Astrocyte (in vitro differentiated cells and primary cell): ENCODE results near the gene HLA-G. TPM values are rescaled to one million over a fixed set of nuclear protein-coding genes. Genes with fewer than 3 reads are reported as not detected.
A peak's percentile ranks its signal among the peaks of the same experiment; 100 is the strongest.

Experiments
- DNase-seq: peaks from one replicate; pipeline ENCODE4 v3.0.0-alpha.2; 2010; ENCODE audit warnings: low read depth
- FAIRE-seq: peaks from 2 replicates; lab custom pipeline; 2011; peaks lifted over from hg19 to GRCh38; lab: Jason Lieb, UNC
- H2AFZ ChIP-seq: 2 replicates; pipeline ENCODE4 v1.6.0; 2012; ENCODE audit warnings: low read depth, low read length, inconsistent platforms
- H3K27ac ChIP-seq: 2 replicates; pipeline ENCODE4 v1.5.1; 2011; ENCODE audit warnings: low read depth, low read length, inconsistent platforms
- H3K27me3 ChIP-seq: 2 replicates; pipeline ENCODE4 v1.6.0; 2011; ENCODE audit warnings: low read length, inconsistent platforms; ENCODE audit not compliant: insufficient read depth
- H3K36me3 ChIP-seq: 2 replicates; pipeline ENCODE4 v1.5.1; 2011; ENCODE audit warnings: low read length, inconsistent platforms; ENCODE audit not compliant: insufficient read depth
- H3K4me1 ChIP-seq: 2 replicates; pipeline ENCODE4 v1.5.1; 2011; ENCODE audit warnings: low read length, inconsistent platforms; ENCODE audit not compliant: insufficient read depth
- H3K4me2 ChIP-seq: 2 replicates; pipeline ENCODE4 v1.6.0; 2012; ENCODE audit warnings: low read length, inconsistent platforms
- H3K4me3 ChIP-seq: 2 replicates; pipeline ENCODE4 v1.5.1; 2011; ENCODE audit warnings: low read depth, mild to moderate bottlenecking, low read length, inconsistent platforms; ENCODE audit not compliant: insufficient read depth
- H3K79me2 ChIP-seq: 2 replicates; pipeline ENCODE4 v1.6.0; 2012; ENCODE audit warnings: mild to moderate bottlenecking, low read length, inconsistent platforms; ENCODE audit not compliant: insufficient read depth
- H3K9ac ChIP-seq: 2 replicates; pipeline ENCODE4 v1.6.0; 2012; ENCODE audit warnings: mild to moderate bottlenecking, low read length, inconsistent platforms
- H3K9me3 ChIP-seq: 2 replicates; pipeline ENCODE4 v1.5.1; 2012; ENCODE audit warnings: low read depth, mild to moderate bottlenecking, low read length, inconsistent platforms; ENCODE audit not compliant: insufficient read depth
- H4K20me1 ChIP-seq: 2 replicates; pipeline ENCODE4 v1.6.0; 2012; ENCODE audit warnings: low read length, inconsistent platforms; ENCODE audit not compliant: insufficient read depth
- H3K27ac Mint-ChIP-seq: one replicate; pipeline ENCODE4 v1.8.0; 2021; ENCODE audit warnings: mild to moderate bottlenecking, mixed read lengths; ENCODE audit not compliant: unreplicated experiment
- H3K27me3 Mint-ChIP-seq: one replicate; pipeline ENCODE4 v1.8.0; 2021; ENCODE audit warnings: low read depth, mixed read lengths; ENCODE audit not compliant: unreplicated experiment
- H3K36me3 Mint-ChIP-seq: one replicate; pipeline ENCODE4 v1.8.0; 2021; ENCODE audit warnings: low read depth, mixed read lengths; ENCODE audit not compliant: unreplicated experiment
- H3K4me1 Mint-ChIP-seq: one replicate; pipeline ENCODE4 v1.8.0; 2021; ENCODE audit warnings: low read depth, mixed read lengths; ENCODE audit not compliant: unreplicated experiment
- H3K4me3 Mint-ChIP-seq: one replicate; pipeline ENCODE4 v1.8.0; 2021; ENCODE audit warnings: mild to moderate bottlenecking, moderate library complexity, mixed read lengths; ENCODE audit not compliant: unreplicated experiment
- H3K9me3 Mint-ChIP-seq: one replicate; pipeline ENCODE4 v1.8.0; 2021; ENCODE audit warnings: mild to moderate bottlenecking, mixed read lengths; ENCODE audit not compliant: unreplicated experiment
- CTCF ChIP-seq: IDR thresholded peaks from 2 replicates; pipeline ENCODE4 v1.5.1; 2011; ENCODE audit warnings: low read depth, mild to moderate bottlenecking, inconsistent platforms, low read length, moderate library complexity; ENCODE audit not compliant: insufficient read depth
- EZH2 ChIP-seq: IDR thresholded peaks from 2 replicates; pipeline ENCODE4 v1.6.1; 2012; ENCODE audit warnings: mild to moderate bottlenecking, low read length, inconsistent platforms; ENCODE audit not compliant: insufficient read depth
- total RNA-seq: library from RNA; stranded (reverse); gene quantifications from 2 replicates; pipeline ENCODE4 v1.2.1, GENCODE V29; 2021

Gene HLA-G
- total RNA-seq, 1 donor from 2014 or later: 0.79 TPM

- no peaks in the 10 kb centered on the region for H3K36me3 Mint-ChIP-seq
- no peaks in the 10 kb centered on the region for H3K4me1 ChIP-seq
- peaks cover 46% of the 10 kb centered on the region for H3K27me3 Mint-ChIP-seq
- no peak overlapping the region for H3K27ac Mint-ChIP-seq
- no peak for FAIRE-seq
- TF ChIP-seq CTCF (no peak), EZH2 (peak; percentile 78)
- no peak overlapping the region for H3K9ac ChIP-seq
- H2AFZ ChIP-seq: peak overlapping the region; percentile 71
- peaks cover 7% of the 10 kb centered on the region for H3K4me1 Mint-ChIP-seq
- no peaks in the 10 kb centered on the region for H4K20me1 ChIP-seq
- peaks cover 31% of the 10 kb centered on the region for H3K27me3 ChIP-seq
- no peak for DNase-seq
- H3K9me3 ChIP-seq: no peaks in the 10 kb centered on the region
- H3K9me3 Mint-ChIP-seq: peaks cover 8% of the 10 kb centered on the region
- no peaks in the 10 kb centered on the region for H3K79me2 ChIP-seq
- peak overlapping the region; percentile 70 for H3K4me2 ChIP-seq
- peak overlapping the region; percentile 10 for H3K4me3 ChIP-seq
- H3K27ac ChIP-seq: no peak overlapping the region
- no peaks in the 10 kb centered on the region for H3K36me3 ChIP-seq
- peak overlapping the region; percentile 71 for H3K4me3 Mint-ChIP-seq
Observed at GRCh38 chr6:29792123-29793035, 35.2 kb upstream of the HLA-G start.

GRCh38 chr6:29793036-29793356, 34.6 kb upstream of the HLA-G start:
- no peaks in the 10 kb centered on the region for H4K20me1 ChIP-seq
- Mint-ChIP-seq H3K9me3 (peaks cover 8% of the 10 kb centered on the region), H3K4me3 (peak overlapping the region; percentile 61), H3K27ac (no peak overlapping the region), H3K4me1 (peaks cover 8% of the 10 kb centered on the region), H3K27me3 (peaks cover 44% of the 10 kb centered on the region), H3K36me3 (no peaks in the 10 kb centered on the region)
- H3K27ac ChIP-seq: no peak overlapping the region
- no peaks in the 10 kb centered on the region for H3K9me3 ChIP-seq
- H3K36me3 ChIP-seq: no peaks in the 10 kb centered on the region
- no peak for FAIRE-seq
- no peak overlapping the region for H3K9ac ChIP-seq
- no peak overlapping the region for H3K4me3 ChIP-seq
- H3K4me2 ChIP-seq: peak overlapping the region; percentile 70
- no peaks in the 10 kb centered on the region for H3K4me1 ChIP-seq
- H2AFZ ChIP-seq: no peak overlapping the region
- DNase-seq: no peak
- no peaks in the 10 kb centered on the region for H3K79me2 ChIP-seq
- peaks cover 31% of the 10 kb centered on the region for H3K27me3 ChIP-seq
- TF ChIP-seq EZH2: no peak
- no peak for TF ChIP-seq CTCF

GRCh38 chr6:29793796-29794195, 33.8 kb upstream of the HLA-G start:
- DNase-seq: no peak
- peaks cover 41% of the 10 kb centered on the region for H3K27me3 Mint-ChIP-seq

More at GRCh38 chr6:29793796-29794195, 33.8 kb upstream of the HLA-G start:
- FAIRE-seq: no peak
- no peak overlapping the region for H3K9ac ChIP-seq
- no peaks in the 10 kb centered on the region for H4K20me1 ChIP-seq
- no peak overlapping the region for H3K27ac ChIP-seq
- H3K9me3 ChIP-seq: no peaks in the 10 kb centered on the region
- H3K4me3 ChIP-seq: no peak overlapping the region
- Mint-ChIP-seq H3K36me3 (no peaks in the 10 kb centered on the region), H3K4me1 (peaks cover 8% of the 10 kb centered on the region), H3K9me3 (peaks cover 11% of the 10 kb centered on the region), H3K4me3 (no peak overlapping the region), H3K27ac (no peak overlapping the region)
- H3K27me3 ChIP-seq: peaks cover 31% of the 10 kb centered on the region
- H3K36me3 ChIP-seq: no peaks in the 10 kb centered on the region
- H3K4me1 ChIP-seq: no peaks in the 10 kb centered on the region
- H2AFZ ChIP-seq: no peak overlapping the region
- TF ChIP-seq EZH2 (no peak), CTCF (no peak)
- no peaks in the 10 kb centered on the region for H3K79me2 ChIP-seq
- no peak overlapping the region for H3K4me2 ChIP-seq
